PC-3 (cell line): ENCODE results near the gene ACO2.

Source experiments
- CTCF ChIP-seq: fragments of 300-600 bp; sonication (generic); conservative IDR thresholded peaks from 2 replicates; pipeline ENCODE4 v1.5.1; 2017; ENCODE audit warnings: antibody characterized with exemption, low read depth, mild to moderate bottlenecking, low read length
- EZH2 ChIP-seq: fragments of 300-600 bp; sonication (generic); IDR thresholded peaks from one replicate; pipeline ENCODE4 v1.6.1; 2017; ENCODE audit warnings: antibody characterized with exemption, mild to moderate bottlenecking, low read length; ENCODE audit not compliant: unreplicated experiment
- EZH2phosphoT487 ChIP-seq: fragments of 300-600 bp; sonication (generic); IDR thresholded peaks from 2 replicates; pipeline ENCODE4 v1.6.1; 2018; ENCODE audit warnings: mild to moderate bottlenecking, antibody characterized with exemption, low read length, borderline replicate concordance

- TF ChIP-seq CTCF (no peak), EZH2phosphoT487 (no peak), EZH2 (no peak)
Measured at GRCh38 chr22:41425660-41426365, 43.1 kb upstream of the ACO2 start.
